Activated CD4-positive, alpha-beta T cell treated with anti-CD3 and anti-CD28 coated beads, Interleukin-2, amount 50 U/mL, for 48 hours (primary cell): Measurements from ENCODE around the gene MYO3B.
A peak's percentile ranks its signal among the peaks of the same experiment; 100 is the strongest.
"Not testable (repeated sequence)": the region's sequence is repeated elsewhere in the genome, so short reads cannot be mapped to it uniquely, and the experiment has no call there.

Source experiments
- DNase-seq, 2 experiments: peaks; one replicate each; pipeline ENCODE4 v3.0.0-alpha.2; 2020

Gene MYO3B

DNA sequence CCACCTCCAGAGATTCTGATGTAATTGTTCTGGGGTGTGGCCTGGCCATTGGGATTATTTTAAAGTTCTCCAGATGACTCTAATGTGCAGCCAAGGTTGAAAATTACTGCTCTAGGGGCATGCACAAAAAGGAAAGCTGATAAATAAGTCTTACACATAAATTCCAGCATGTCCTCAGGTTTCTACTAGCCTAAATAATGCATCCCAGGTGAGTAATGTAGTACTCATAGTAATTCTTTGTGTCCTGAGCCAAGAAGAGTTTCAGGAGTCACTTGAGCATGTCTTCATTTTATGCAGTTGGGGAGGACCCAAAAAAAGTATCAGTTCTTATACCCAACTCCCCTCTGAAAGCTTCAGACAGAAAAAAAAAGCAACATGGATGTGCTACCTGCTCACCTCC is 407.1 kb downstream of the MYO3B start:
- no peak for DNase-seq

DNA sequence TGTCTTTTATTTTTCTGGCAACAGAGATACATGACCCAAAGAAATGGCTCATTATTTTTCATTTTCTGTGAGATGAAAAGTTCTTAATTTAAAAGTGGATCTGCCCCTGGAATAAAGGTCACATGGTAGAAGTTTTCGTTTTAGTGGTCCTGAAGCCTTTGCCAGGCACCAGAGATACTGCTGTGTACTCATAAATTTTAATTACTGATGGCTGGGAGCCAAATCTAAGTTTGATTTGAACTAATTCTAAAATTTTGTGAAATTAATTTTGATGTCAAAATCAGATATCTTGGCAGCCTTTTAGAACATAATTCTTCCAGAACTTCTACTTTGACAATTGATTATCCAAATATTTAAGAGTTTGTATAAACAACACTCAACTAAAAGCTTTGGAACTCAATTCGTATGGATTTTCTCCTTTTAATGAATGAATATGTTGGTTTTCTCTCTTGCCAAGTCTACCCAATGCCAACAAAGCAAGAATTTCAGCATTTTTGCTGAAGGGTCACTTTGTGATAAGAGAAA is 408.7 kb downstream of the MYO3B start:
- no peak for DNase-seq

GRCh38 chr2:170587117-170587516 is 409.2 kb downstream of the MYO3B start:
- no peak for DNase-seq

DNA sequence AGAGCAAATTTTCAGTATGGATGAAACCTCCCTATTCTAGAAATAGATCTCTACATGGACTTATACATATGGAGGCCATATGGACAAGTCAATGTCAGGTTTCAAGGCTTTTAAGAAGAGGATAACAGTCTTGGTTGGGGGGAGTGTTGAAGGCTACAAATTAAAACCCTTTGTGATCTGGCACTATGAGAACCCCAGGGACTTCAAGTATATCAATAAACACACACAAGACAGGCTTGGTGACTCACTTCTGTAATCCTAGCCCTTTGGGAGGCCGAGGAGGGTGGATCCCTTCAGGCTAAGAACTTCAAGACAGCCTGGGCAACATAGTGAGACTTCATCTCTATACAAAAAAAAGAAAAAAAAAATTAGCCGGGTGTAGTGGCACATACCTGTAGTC is 410.0 kb downstream of the MYO3B start:
- DNase-seq = no peak

DNA sequence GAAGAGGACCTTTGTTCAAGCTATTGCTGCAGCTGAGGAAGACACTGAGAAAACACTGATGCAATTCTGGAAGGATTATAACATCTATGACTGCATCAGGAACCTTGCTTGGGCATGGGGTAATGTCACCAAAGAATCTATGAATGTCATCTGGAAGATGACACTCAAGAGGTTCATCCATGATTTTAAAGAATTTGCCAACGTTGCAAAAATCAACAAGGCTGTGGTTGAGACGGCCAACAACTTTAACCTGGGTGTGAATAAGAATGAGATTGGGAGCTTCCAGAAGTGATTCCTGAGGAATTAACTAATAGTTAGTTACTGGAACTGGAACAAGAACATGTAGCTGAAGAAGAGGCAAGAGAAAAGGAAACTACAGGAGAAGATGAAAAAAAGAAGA is 410.8 kb downstream of the MYO3B start:
- no peak for DNase-seq

- no peak for DNase-seq
Measured at GRCh38 chr2:170596576-170596975, 418.6 kb downstream of the MYO3B start.

- DNase-seq = no peak
Measured at GRCh38 chr2:170598067-170598395, 420.1 kb downstream of the MYO3B start.

DNA sequence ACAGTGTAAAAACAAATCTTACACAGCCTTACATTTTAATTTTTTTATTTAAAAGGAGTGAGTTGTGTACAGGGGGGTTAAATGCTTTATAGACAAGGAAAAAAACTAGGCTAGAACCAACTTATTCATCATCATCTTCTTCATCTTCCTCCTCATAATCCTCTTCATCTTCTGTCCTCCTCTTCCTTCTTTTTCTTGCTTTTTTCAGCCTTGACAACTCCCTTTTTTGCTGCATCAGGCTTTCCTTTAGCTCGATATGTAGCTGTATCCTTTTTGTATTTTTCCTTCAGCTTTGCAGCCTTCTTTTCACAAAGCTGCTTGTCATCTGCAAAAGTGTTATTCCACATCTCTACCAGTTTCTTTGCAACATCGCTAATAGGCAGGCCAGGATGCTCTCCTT is 423.5 kb downstream of the MYO3B start:
- no peak for DNase-seq

GRCh38 chr2:170605862-170606261 is 427.9 kb downstream of the MYO3B start:
- DNase-seq = no peak

GRCh38 chr2:170607171-170607570 is 429.2 kb downstream of the MYO3B start:
- DNase-seq = no peak

DNA sequence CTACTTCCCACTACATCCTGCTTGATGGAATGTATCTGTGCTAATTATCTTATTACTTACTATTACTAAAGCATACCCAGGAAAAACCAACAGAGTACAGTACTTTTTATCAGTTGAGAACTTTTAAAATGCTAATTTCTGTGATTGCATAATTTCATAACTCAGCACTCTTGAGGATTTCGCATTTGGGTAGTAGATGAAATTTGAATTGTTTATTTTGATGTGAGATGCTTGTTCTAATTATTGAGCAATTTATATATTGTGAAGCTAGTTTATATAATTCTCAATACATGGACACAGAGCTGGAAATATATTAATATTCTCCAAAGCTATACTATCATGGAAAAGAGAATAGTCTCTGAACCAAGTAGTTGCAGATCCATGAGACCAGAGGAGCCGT is 432.7 kb downstream of the MYO3B start:
- DNase-seq = no peak

DNA sequence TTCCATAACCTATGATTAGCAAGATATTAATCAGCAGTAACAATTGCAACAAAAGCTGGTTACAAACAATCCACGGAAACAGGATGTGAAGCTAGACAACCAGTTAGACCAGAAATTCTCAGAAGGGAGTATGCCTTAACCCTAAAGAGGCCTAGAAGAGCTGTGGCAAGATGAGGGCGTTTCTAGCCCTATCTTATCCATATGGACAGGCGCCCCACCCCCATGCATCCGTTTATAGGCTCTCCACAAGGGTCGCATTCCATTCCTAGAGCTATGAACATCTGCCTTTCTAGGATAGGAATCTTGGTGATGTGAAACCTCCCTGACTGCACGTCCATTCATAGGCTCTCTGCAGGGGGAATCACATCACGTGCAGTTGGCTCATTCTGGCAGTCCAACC is 441.0 kb downstream of the MYO3B start:
- not testable (repeated sequence) for DNase-seq

DNA sequence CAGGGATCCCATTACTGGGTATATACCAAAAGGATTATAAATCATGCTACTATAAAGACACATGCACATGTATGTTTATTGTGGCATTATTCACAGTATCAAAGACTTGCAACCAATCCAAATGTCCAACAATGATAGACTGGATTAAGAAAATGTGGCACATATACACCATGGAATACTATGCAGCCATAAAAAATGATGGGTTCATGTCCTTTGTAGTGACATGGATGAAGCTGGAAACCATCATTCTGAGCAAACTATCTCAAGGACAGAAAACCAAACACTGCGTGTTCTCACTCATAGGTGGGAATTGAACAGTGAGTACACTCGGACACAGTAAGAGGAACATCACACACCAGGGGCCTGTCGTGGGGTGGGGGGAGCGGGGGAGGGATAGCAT is 457.1 kb downstream of the MYO3B start:
- DNase-seq = not testable (repeated sequence)

GRCh38 chr2:170639635-170640034 is 461.7 kb downstream of the MYO3B start:
- DNase-seq = no peak

DNA sequence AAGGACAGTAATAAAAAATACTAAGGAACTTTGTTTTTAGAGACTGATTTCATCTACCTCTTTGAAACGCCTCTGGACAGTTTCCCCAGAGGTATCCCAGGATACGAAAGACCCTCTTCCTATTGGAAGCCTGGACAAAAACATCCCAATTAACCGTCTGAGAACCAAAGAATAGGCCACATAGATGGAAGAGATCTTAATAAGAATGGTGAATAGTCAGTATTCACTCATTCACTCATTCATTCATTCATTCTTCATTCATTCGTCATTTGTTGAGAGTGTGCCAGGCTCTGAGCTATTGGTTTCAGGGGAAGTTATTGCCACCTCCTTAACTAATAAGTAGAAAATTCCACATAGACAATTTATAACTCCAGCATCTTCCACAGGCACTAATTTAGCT is 464.0 kb downstream of the MYO3B start:
- no peak for DNase-seq

DNA sequence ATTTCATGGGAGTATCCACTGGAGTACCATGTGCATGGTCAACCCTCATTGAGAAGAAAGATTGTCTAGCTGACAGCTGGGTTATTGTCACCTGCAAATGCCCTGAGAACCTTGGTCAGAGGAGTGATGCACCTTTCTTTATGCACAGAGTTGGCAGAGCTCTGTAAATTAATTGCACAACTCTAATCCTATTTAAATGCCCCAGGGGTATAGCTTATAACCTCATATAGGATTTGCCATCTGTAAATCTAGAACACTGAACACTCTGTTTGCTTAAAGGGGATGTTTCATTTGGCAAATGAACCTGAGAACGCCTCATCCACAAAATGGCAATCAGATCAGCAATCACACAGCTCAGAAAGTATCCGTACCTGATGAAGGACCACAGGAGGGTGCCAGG is 465.4 kb downstream of the MYO3B start:
- no peak for DNase-seq

GRCh38 chr2:170647741-170648436 is 469.9 kb downstream of the MYO3B start:
- DNase-seq = no peak

GRCh38 chr2:170651624-170652325 is 473.8 kb downstream of the MYO3B start:
- peak in 1 of 2 experiments; percentile 3 for DNase-seq

- DNase-seq = no peak
Measured at GRCh38 chr2:170652637-170653417, 474.9 kb downstream of the MYO3B start.

GRCh38 chr2:170656669-170657068 is 478.7 kb downstream of the MYO3B start:
- DNase-seq = no peak

- no peak for DNase-seq
Measured at GRCh38 chr2:170660409-170660808, 482.5 kb downstream of the MYO3B start.

DNA sequence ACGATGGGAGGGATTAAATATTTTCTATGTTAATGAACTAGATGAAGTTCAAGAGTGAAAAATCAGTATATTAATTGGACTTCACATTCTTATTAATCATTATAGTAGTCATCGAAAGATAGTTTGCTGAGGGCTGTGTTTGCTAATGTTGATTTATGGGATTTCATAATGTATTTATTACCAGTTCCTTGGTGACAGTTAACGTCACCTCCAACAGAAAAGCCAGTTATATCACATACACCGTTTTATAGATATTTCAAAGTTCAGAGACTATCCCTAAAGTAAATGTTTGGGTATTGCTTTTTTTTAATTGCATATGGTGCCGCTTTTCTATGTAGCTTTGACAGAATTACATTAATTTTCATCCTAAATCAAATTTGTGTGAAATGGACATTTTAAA is 487.8 kb downstream of the MYO3B start:
- DNase-seq = no peak

- DNase-seq = no peak
Measured at GRCh38 chr2:170669909-170670308, 492.0 kb downstream of the MYO3B start.

DNA sequence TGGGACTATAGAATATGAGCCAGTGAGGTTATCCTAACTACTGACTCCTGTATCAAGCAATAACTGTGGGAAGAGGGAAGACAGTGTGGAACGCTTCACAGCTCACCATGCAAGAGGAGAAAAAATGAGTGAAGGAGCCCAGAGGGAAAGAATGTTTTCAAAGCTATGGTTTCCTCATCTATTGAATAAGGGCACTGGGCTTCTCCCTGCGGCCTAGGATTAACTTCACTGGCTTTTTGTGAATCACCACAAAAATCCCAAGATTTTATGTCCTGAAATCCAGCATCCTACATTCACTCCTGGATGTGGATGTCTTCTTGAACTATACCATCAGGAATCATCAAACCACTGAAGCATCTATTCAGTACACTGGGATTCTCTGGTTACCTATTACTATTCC is 492.7 kb downstream of the MYO3B start:
- no peak for DNase-seq
